Spinal cord (tissue), 10 donors: Measurements from ENCODE around the gene NEAT1. TPM values are rescaled to one million over a fixed set of nuclear protein-coding genes. Genes with fewer than 3 reads are reported as not detected.
A peak's percentile ranks its signal among the peaks of the same experiment; 100 is the strongest.

Experiments used
- DNase-seq, 6 donors: peaks; one replicate each; pipeline versions ENCODE4 v3.0.0 to v3.0.0-alpha.2; 2013 to 2015; ENCODE audit warnings: low spot score in 6 of 6, low read depth in 4 of 6
- H3K27ac ChIP-seq: one replicate; pipeline ENCODE4 v1.5.1; 2013; ENCODE audit warnings: low read depth, low read length, control low read depth
- H3K27me3 ChIP-seq: one replicate; pipeline ENCODE4 v1.6.1; 2013; ENCODE audit warnings: low read length; ENCODE audit not compliant: control insufficient read depth, insufficient read depth
- H3K36me3 ChIP-seq: one replicate; pipeline ENCODE4 v1.6.1; 2013; ENCODE audit warnings: low read length; ENCODE audit not compliant: control insufficient read depth, insufficient read depth
- H3K4me1 ChIP-seq: one replicate; pipeline ENCODE4 v1.6.1; 2013; ENCODE audit warnings: low read length; ENCODE audit not compliant: control insufficient read depth, insufficient read depth
- H3K4me3 ChIP-seq: one replicate; pipeline ENCODE4 v1.5.1; 2013; ENCODE audit warnings: low read depth, low read length, control low read depth
- H3K9me3 ChIP-seq: one replicate; pipeline ENCODE4 v1.6.1; 2013; ENCODE audit warnings: low read length; ENCODE audit not compliant: control insufficient read depth, insufficient read depth
- WGBS: methylation state at CpG from one replicate; pipeline ENCODE4 v1.1.5; 2013; ENCODE audit warnings: missing lambda C conversion rate; ENCODE audit not compliant: insufficient coverage; 5-methylcytosine and 5-hydroxymethylcytosine counted together
- polyA plus RNA-seq, 2 donors: library from polyadenylated mRNA; unstranded; fragments of 120-200 nt; gene quantifications; one replicate each; pipeline ENCODE4 v1.2.1, GENCODE V29; 2013; ENCODE audit not compliant: insufficient read length in 2 of 2
- total RNA-seq, 2 donors: library from RNA; depleted of rRNA in 1 of 2; stranded (reverse); fragments of 120-200 nt in 1 of 2; fragments of >200 nt in 1 of 2; gene quantifications; one replicate each; pipeline versions ENCODE4 v1.2.3 to v1.2.4, GENCODE V29; 2013 to 2014
- donor health status: healthy.

The NEAT1 gene
- total and polyA plus RNA-seq, 4 donors: 27.4 to 73.6 (median 63.7) TPM

GRCh38 chr11:65420979-65421793 lies 1.4 kb upstream of the NEAT1 start:
- H3K4me3 ChIP-seq: peak overlapping the region; percentile 74
- peaks cover 77% of the 10 kb centered on the region for H3K4me1 ChIP-seq
- no peaks in the 10 kb centered on the region for H3K36me3 ChIP-seq
- no peaks in the 10 kb centered on the region for H3K9me3 ChIP-seq
- DNase-seq: peak in 2 of 6 donors; percentile 76 to 87
- H3K27me3 ChIP-seq: no peaks in the 10 kb centered on the region
- peak overlapping the region; percentile 99 for H3K27ac ChIP-seq
- 13% methylated on average over 11 of the region's 15 CpGs for WGBS

GRCh38 chr11:65421794-65422632 lies 585 bp upstream of the NEAT1 start:
- under 1% methylated on average over 59 of the region's 68 CpGs for WGBS
- H3K27ac ChIP-seq: peak overlapping the region; percentile 99
- H3K4me1 ChIP-seq: peaks cover 71% of the 10 kb centered on the region
- H3K9me3 ChIP-seq: no peaks in the 10 kb centered on the region
- DNase-seq: peak in 5 of 6 donors; percentile 87 to 98 (median 91)
- H3K27me3 ChIP-seq: no peaks in the 10 kb centered on the region
- H3K4me3 ChIP-seq: peak overlapping the region; percentile 74
- no peaks in the 10 kb centered on the region for H3K36me3 ChIP-seq

- H3K36me3 ChIP-seq: no peaks in the 10 kb centered on the region
- peak in 1 of 6 donors; percentile 51 for DNase-seq
- H3K9me3 ChIP-seq: no peaks in the 10 kb centered on the region
- peak overlapping the region; percentile 66 for H3K4me3 ChIP-seq
- peak overlapping the region; percentile 99 for H3K27ac ChIP-seq
- peaks cover 66% of the 10 kb centered on the region for H3K4me1 ChIP-seq
- H3K27me3 ChIP-seq: no peaks in the 10 kb centered on the region
- 68% methylated on average over 18 of the region's 19 CpGs for WGBS
Measured at GRCh38 chr11:65423516-65424204, 1.1 kb downstream of the NEAT1 start.

GRCh38 chr11:65424205-65425104 lies 1.9 kb downstream of the NEAT1 start:
- peak in 2 of 6 donors; percentile 28 to 42 for DNase-seq
- peak overlapping the region; percentile 66 for H3K4me3 ChIP-seq
- no peaks in the 10 kb centered on the region for H3K9me3 ChIP-seq
- no peaks in the 10 kb centered on the region for H3K27me3 ChIP-seq
- WGBS: 18% methylated on average over 12 of the region's 18 CpGs
- H3K36me3 ChIP-seq: no peaks in the 10 kb centered on the region
- peak overlapping the region; percentile 99 for H3K27ac ChIP-seq
- H3K4me1 ChIP-seq: peaks cover 58% of the 10 kb centered on the region

- Histone ChIP-seq H3K4me1 (peaks cover 57% of the 10 kb centered on the region), H3K27me3 (no peaks in the 10 kb centered on the region), H3K4me3 (peak overlapping the region; percentile 66), H3K9me3 (no peaks in the 10 kb centered on the region), H3K36me3 (peaks cover 3% of the 10 kb centered on the region), H3K27ac (peak overlapping the region; percentile 99)
- peak in 2 of 6 donors; percentile 48 to 56 for DNase-seq
- 17% methylated on average over 7 of the region's 9 CpGs for WGBS
Measured at GRCh38 chr11:65425105-65425970, 2.7 kb downstream of the NEAT1 start.

DNA sequence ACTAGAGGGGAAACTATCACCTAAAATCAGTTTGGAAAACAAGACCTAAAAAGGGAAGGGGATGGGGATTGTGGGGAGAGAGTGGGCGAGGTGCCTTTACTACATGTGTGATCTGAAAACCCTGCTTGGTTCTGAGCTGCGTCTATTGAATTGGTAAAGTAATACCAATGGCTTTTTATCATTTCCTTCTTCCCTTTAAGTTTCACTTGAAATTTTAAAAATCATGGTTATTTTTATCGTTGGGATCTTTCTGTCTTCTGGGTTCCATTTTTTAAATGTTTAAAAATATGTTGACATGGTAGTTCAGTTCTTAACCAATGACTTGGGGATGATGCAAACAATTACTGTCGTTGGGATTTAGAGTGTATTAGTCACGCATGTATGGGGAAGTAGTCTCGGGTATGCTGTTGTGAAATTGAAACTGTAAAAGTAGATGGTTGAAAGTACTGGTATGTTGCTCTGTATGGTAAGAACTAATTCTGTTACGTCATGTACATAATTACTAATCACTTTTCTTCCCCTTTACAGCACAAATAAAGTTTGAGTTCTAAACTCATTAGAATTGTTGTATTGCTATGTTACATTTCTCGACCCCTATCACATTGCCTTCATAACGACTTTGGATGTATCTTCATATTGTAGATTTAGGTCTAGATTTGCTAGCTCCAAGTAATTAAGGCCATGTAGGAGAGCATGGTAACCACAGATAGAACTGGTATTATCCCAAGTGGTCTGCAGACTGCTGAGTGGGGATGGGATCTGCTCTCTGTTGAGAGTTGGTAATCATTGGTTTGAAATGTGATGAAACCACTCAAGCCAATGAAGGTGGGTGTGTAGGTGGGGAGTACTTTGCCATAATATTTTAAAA lies 3.6 kb downstream of the NEAT1 start:
- peak in 1 of 6 donors; percentile 20 for DNase-seq
- Histone ChIP-seq H3K4me3 (peak overlapping the region; percentile 66), H3K4me1 (peaks cover 48% of the 10 kb centered on the region), H3K27me3 (no peaks in the 10 kb centered on the region), H3K9me3 (no peaks in the 10 kb centered on the region), H3K36me3 (peaks cover 3% of the 10 kb centered on the region), H3K27ac (peak overlapping the region; percentile 99)
- 39% methylated on average over 2 of the region's 9 CpGs for WGBS

DNA sequence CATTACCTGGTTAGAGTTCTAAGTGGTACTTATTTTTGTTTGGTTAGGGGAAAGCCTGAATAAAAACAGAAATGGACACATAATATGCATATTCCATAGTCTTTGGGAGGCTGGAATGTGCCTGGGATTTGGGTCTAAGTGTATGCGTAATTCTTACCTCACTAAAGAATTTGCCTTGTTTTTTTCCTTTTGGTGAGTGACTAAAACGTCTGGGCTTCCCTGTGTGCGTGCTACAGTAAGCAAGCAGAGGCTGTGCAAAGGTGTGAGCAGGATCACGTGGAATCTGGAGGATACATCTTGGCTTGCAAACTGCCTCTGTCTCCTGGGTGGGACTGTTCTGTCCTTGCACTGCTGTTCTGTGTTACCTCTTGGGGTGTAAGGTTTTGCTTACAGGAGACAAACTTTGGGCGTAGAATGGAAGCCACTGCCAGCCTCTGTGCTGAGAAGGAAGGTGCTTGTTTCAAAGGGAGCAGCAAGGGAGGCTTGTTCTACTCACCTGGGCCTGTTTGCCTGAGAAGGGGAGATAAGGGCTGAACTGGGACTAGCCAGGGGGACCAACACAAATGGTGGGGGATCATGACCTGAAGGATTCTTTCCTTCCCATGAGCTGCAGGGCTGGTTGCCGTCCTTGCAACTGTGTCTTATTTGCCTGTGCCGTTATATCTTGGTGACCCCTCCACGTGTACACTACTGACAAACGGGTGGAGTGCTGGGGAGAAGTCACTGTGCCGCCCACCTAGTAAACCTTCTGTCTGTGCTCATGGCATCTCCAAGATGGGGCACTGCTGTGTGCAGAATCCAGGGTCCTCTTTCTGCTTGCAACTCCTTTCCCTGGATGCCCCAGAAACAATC lies 4.5 kb downstream of the NEAT1 start:
- Histone ChIP-seq H3K36me3 (peaks cover 3% of the 10 kb centered on the region), H3K9me3 (no peaks in the 10 kb centered on the region), H3K4me3 (peak overlapping the region; percentile 66), H3K27me3 (no peaks in the 10 kb centered on the region), H3K27ac (peak overlapping the region; percentile 17), H3K4me1 (peaks cover 40% of the 10 kb centered on the region)
- 67% methylated on average over 8 of the region's 10 CpGs for WGBS
- no peak for DNase-seq
